Stimulated activated CD8-positive, alpha-beta memory T cell treated with anti-CD3 and anti-CD28 coated beads, Interleukin-2, amount 100 ng/mL, for 48 hours (primary cell): Measurements from ENCODE around the gene KLF3.
"Not testable (repeated sequence)": the region's sequence is repeated elsewhere in the genome, so short reads cannot be mapped to it uniquely, and the experiment has no call there.

Experiments
- DNase-seq, 2 donors: peaks; one replicate each; pipeline ENCODE4 v3.0.0-alpha.2; 2020; ENCODE audit warnings: low read depth in 2 of 2

KLF3 gene

GRCh38 chr4:38663801-38664705 is at the start of gene KLF3:
Gene KLF3 (plus strand): TSS chr4:38664199. CDS start chr4:38680626, 16,427 bp downstream.
- DNase-seq = peak; percentile 65 to 72

GRCh38 chr4:38614231-38614630 is 49.8 kb upstream of the KLF3 start:
- no peak for DNase-seq

- DNase-seq = no peak
Measured at GRCh38 chr4:38615847-38616246, 48.2 kb upstream of the KLF3 start.

- DNase-seq = no peak
Measured at GRCh38 chr4:38618505-38618904, 45.5 kb upstream of the KLF3 start.

- no peak for DNase-seq
Measured at GRCh38 chr4:38619316-38619715, 44.7 kb upstream of the KLF3 start.

- no peak for DNase-seq
Measured at GRCh38 chr4:38620065-38620464, 43.9 kb upstream of the KLF3 start.

- no peak for DNase-seq
Measured at GRCh38 chr4:38620527-38621027, 43.4 kb upstream of the KLF3 start.

- no peak for DNase-seq
Measured at GRCh38 chr4:38621028-38621684, 42.8 kb upstream of the KLF3 start.

GRCh38 chr4:38621831-38622230 is 42.2 kb upstream of the KLF3 start:
- DNase-seq = no peak

GRCh38 chr4:38622340-38622739 is 41.7 kb upstream of the KLF3 start:
- not testable (repeated sequence) for DNase-seq

- DNase-seq = no peak
Measured at GRCh38 chr4:38623260-38623659, 40.7 kb upstream of the KLF3 start.

GRCh38 chr4:38624311-38624710 is 39.7 kb upstream of the KLF3 start:
- DNase-seq = no peak

- DNase-seq = no peak
Measured at GRCh38 chr4:38625508-38625907, 38.5 kb upstream of the KLF3 start.

- DNase-seq = not testable (repeated sequence)
Measured at GRCh38 chr4:38626901-38627444, 37.0 kb upstream of the KLF3 start.

GRCh38 chr4:38630519-38630918 is 33.5 kb upstream of the KLF3 start:
- no peak for DNase-seq

- DNase-seq = no peak
Measured at GRCh38 chr4:38634047-38634759, 29.8 kb upstream of the KLF3 start.

- no peak for DNase-seq
Measured at GRCh38 chr4:38639242-38639641, 24.8 kb upstream of the KLF3 start.

GRCh38 chr4:38641811-38642210 is 22.2 kb upstream of the KLF3 start:
- DNase-seq = no peak

GRCh38 chr4:38644201-38644600 is 19.8 kb upstream of the KLF3 start:
- no peak for DNase-seq

- DNase-seq = no peak
Measured at GRCh38 chr4:38647101-38647819, 16.7 kb upstream of the KLF3 start.

GRCh38 chr4:38650133-38650532 is 13.9 kb upstream of the KLF3 start:
- no peak for DNase-seq
